Endothelial cell (in vitro differentiated cells): ENCODE measurements around the gene MAD1L1. TPM values are rescaled to one million over a fixed set of nuclear protein-coding genes. Genes with fewer than 3 reads are reported as not detected.

Experiments
- DNase-seq: peaks from one replicate; pipeline ENCODE4 v3.0.0; 2021; ENCODE audit warnings: low spot score
- H3K27ac Mint-ChIP-seq: one replicate; pipeline ENCODE4 v1.8.0; 2021; ENCODE audit warnings: mixed read lengths, inconsistent platforms; ENCODE audit not compliant: unreplicated experiment
- H3K27me3 Mint-ChIP-seq: one replicate; pipeline ENCODE4 v1.8.0; 2021; ENCODE audit warnings: mild to moderate bottlenecking, moderate library complexity, mixed read lengths, inconsistent platforms; ENCODE audit not compliant: unreplicated experiment
- H3K36me3 Mint-ChIP-seq: one replicate; pipeline ENCODE4 v1.8.0; 2021; ENCODE audit warnings: mild to moderate bottlenecking, low read depth, mixed read lengths, inconsistent platforms; ENCODE audit not compliant: unreplicated experiment
- H3K4me1 Mint-ChIP-seq: one replicate; pipeline ENCODE4 v1.8.0; 2021; ENCODE audit warnings: mild to moderate bottlenecking, mixed read lengths, inconsistent platforms; ENCODE audit not compliant: unreplicated experiment
- H3K4me3 Mint-ChIP-seq: one replicate; pipeline ENCODE4 v1.8.0; 2021; ENCODE audit warnings: mild to moderate bottlenecking, mixed read lengths, inconsistent platforms; ENCODE audit not compliant: unreplicated experiment
- H3K9me3 Mint-ChIP-seq: one replicate; pipeline ENCODE4 v1.8.0; 2021; ENCODE audit warnings: mixed read lengths, inconsistent platforms; ENCODE audit not compliant: unreplicated experiment
- CTCF ChIP-seq: fragments of 200-600 bp; sonication (generic); IDR thresholded peaks from one replicate; pipeline ENCODE4 v1.5.0; 2021; ENCODE audit warnings: antibody characterized with exemption; ENCODE audit not compliant: unreplicated experiment
- long read RNA-seq: library from polyadenylated mRNA; unstranded; transcript quantifications from one replicate; pipeline ENCODE4 v2.0.0, GENCODE V29; 2020; ENCODE audit not compliant: unreplicated experiment
- total RNA-seq: library from RNA; stranded (reverse); fragmentation: NEBNext Ultra II Directional; extraction: Animal tissue kit (Norgen Biotek cat#: 25700); gene quantifications from one replicate; pipeline ENCODE4 v1.2.1, GENCODE V29; 2021; ENCODE audit not compliant: unreplicated experiment

Gene MAD1L1
- total RNA-seq, result 43.3 TPM
- long read RNA-seq, partial matches to known transcripts, result 3 of 29 reads
- long read RNA-seq, other reads (novel, unspliced or antisense), result 21 of 29 reads

- Mint-ChIP-seq H3K36me3 (peaks cover 19% of the 10 kb centered on the region), H3K9me3 (no peaks in the 10 kb centered on the region), H3K4me1 (peaks cover 20% of the 10 kb centered on the region), H3K27ac (peak within 1 kb of the TSS; percentile 72), H3K4me3 (peak within 1 kb of the TSS; percentile 98), H3K27me3 (peaks cover 8% of the 10 kb centered on the region)
- peak; percentile 95 for DNase-seq
- no peak for TF ChIP-seq CTCF
Observed at GRCh38 chr7:2232766-2233520, at the start of gene MAD1L1. Gene MAD1L1 (minus strand): TSS chr7:2232945. CDS start chr7:2230133, 2,812 bp downstream.

- Mint-ChIP-seq H3K4me1 (peaks cover 2% of the 10 kb centered on the region), H3K9me3 (no peaks in the 10 kb centered on the region), H3K27me3 (peaks cover 5% of the 10 kb centered on the region), H3K36me3 (peaks cover 5% of the 10 kb centered on the region), H3K27ac (no peak overlapping the region), H3K4me3 (no peak overlapping the region)
- no peak for TF ChIP-seq CTCF
- DNase-seq, result no peak
Observed at GRCh38 chr7:2282185-2282751, 49.5 kb upstream of the MAD1L1 start.

- peaks cover 7% of the 10 kb centered on the region for H3K36me3 Mint-ChIP-seq
- DNase-seq, result no peak
- H3K27ac Mint-ChIP-seq, result no peak overlapping the region
- H3K4me3 Mint-ChIP-seq, result no peak overlapping the region
- no peaks in the 10 kb centered on the region for H3K9me3 Mint-ChIP-seq
- TF ChIP-seq CTCF, result no peak
- peaks cover 2% of the 10 kb centered on the region for H3K4me1 Mint-ChIP-seq
- peaks cover 5% of the 10 kb centered on the region for H3K27me3 Mint-ChIP-seq
Observed at GRCh38 chr7:2281541-2281940, 48.8 kb upstream of the MAD1L1 start.

GRCh38 chr7:2280424-2280823, 47.7 kb upstream of the MAD1L1 start:
- H3K27me3 Mint-ChIP-seq, result peaks cover 5% of the 10 kb centered on the region
- no peak overlapping the region for H3K4me3 Mint-ChIP-seq
- H3K9me3 Mint-ChIP-seq, result no peaks in the 10 kb centered on the region
- no peak for TF ChIP-seq CTCF
- H3K4me1 Mint-ChIP-seq, result peaks cover 2% of the 10 kb centered on the region
- H3K36me3 Mint-ChIP-seq, result peaks cover 7% of the 10 kb centered on the region
- DNase-seq, result no peak
- no peak overlapping the region for H3K27ac Mint-ChIP-seq

GRCh38 chr7:2279896-2280295, 47.2 kb upstream of the MAD1L1 start:
- no peak overlapping the region for H3K4me3 Mint-ChIP-seq
- peaks cover 5% of the 10 kb centered on the region for H3K27me3 Mint-ChIP-seq
- DNase-seq, result no peak

More at GRCh38 chr7:2279896-2280295, 47.2 kb upstream of the MAD1L1 start:
- TF ChIP-seq CTCF, result no peak
- Mint-ChIP-seq H3K27ac (no peak overlapping the region), H3K36me3 (peaks cover 7% of the 10 kb centered on the region), H3K9me3 (no peaks in the 10 kb centered on the region), H3K4me1 (peaks cover 2% of the 10 kb centered on the region)
